ENCODE measurements around the gene TBCCD1.

GRCh38 chr3:186605078-186605477 is 37.9 kb upstream of the TBCCD1 start:
- TF ChIP-seq, protein P1, sequence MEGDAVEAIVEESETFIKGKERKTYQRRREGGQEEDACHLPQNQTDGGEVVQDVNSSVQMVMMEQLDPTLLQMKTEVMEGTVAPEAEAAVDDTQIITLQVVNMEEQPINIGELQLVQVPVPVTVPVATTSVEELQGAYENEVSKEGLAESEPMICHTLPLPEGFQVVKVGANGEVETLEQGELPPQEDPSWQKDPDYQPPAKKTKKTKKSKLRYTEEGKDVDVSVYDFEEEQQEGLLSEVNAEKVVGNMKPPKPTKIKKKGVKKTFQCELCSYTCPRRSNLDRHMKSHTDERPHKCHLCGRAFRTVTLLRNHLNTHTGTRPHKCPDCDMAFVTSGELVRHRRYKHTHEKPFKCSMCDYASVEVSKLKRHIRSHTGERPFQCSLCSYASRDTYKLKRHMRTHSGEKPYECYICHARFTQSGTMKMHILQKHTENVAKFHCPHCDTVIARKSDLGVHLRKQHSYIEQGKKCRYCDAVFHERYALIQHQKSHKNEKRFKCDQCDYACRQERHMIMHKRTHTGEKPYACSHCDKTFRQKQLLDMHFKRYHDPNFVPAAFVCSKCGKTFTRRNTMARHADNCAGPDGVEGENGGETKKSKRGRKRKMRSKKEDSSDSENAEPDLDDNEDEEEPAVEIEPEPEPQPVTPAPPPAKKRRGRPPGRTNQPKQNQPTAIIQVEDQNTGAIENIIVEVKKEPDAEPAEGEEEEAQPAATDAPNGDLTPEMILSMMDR (IDR thresholded peaks at IDR 0.05) = no peak
- no peak for TF ChIP-seq EP300 (IDR thresholded peaks at IDR 0.05)
